ENCODE measurements around the gene GNLY.

Gene GNLY

DNA sequence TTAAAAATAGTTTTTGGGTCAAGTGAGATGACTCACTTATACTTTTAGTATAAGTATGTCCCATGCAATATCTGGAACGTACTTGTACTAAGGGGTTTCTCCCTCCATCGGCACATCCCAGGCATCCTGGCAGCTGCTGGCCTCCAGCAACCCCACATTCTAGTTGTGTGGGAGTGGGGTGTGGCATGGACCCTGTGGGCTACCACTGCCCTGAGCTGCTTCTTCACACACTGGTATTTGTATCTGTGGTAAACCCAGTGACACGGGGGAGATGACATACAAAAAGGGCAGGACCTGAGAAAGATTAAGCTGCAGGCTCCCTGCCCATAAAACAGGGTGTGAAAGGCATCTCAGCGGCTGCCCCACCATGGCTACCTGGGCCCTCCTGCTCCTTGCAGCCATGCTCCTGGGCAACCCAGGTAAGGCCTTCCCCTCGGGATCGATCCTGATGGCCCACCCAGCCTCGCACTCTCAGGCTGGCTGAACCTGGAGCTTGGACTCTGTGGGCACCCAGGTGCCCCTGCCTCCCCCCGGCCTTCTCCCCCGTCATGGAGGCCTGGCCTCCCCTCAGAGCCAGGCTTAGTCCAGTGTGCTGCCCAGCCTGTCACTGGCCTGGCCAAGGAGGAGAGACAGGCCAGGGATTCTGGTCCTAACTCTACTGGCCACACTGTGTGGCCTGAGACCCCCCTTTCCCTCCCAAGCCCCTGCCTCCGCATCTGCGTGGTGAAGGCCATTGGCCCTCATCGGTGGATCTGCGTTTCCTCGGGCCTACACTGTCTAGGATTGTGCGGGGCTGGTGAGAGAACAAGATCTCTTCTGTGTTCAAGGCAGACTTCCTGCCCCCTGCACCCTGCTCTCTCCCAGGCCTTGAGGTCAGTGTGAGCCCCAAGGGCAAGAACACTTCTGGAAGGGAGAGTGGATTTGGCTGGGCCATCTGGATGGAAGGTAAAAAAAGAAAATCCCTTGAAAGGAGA is at the start of gene GNLY:
Gene GNLY (plus strand): TSS at position 307 of the 974 bp plus-strand sequence. CDS start 61 bp downstream, at position 368.
- Histone ChIP-seq H3K27me3 (replicated peaks) (no peaks in the 10 kb centered on the region), H3K36me3 (replicated peaks) (no peaks in the 10 kb centered on the region), H3K27ac (no peak within 1 kb of the TSS), H3K4me3 (ENCODE audit: low read depth, low read length) (no peak within 1 kb of the TSS)
- in situ Hi-C loops (cut with HindIII; ENCODE audit: low pct_ligation_motif_present, low sequenced_read_pairs): no loop called here
- TF ChIP-seq, protein P1, sequence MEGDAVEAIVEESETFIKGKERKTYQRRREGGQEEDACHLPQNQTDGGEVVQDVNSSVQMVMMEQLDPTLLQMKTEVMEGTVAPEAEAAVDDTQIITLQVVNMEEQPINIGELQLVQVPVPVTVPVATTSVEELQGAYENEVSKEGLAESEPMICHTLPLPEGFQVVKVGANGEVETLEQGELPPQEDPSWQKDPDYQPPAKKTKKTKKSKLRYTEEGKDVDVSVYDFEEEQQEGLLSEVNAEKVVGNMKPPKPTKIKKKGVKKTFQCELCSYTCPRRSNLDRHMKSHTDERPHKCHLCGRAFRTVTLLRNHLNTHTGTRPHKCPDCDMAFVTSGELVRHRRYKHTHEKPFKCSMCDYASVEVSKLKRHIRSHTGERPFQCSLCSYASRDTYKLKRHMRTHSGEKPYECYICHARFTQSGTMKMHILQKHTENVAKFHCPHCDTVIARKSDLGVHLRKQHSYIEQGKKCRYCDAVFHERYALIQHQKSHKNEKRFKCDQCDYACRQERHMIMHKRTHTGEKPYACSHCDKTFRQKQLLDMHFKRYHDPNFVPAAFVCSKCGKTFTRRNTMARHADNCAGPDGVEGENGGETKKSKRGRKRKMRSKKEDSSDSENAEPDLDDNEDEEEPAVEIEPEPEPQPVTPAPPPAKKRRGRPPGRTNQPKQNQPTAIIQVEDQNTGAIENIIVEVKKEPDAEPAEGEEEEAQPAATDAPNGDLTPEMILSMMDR (IDR thresholded peaks at IDR 0.05; ENCODE audit: low read depth, low read length, missing control alignments): no peak
- no peak for DNase-seq

DNA sequence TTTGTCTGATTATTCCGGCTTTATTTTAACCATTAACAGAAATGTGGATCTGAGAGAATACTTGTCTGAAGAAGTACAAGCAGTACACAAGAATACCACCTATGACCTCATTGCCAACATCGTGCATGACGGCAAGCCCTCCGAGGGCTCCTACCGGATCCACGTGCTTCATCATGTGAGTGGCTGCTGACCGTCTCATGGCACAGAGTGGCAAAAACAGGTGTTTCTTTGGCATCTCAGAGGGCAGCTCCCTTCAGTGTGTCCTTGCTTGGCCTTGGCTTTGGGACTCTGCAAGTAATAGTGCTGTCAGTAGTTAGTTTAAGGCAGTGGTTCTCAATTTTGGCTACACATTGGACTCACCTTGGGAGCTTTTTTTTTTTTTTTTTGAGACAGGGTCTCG is 49.2 kb upstream of the GNLY start:
- no peak overlapping the region for H3K4me3 ChIP-seq (ENCODE audit: low read depth, low read length)
- H3K36me3 ChIP-seq (replicated peaks): peaks cover 83% of the 10 kb centered on the region
- TF ChIP-seq, protein P1 (IDR thresholded peaks at IDR 0.05; ENCODE audit: low read depth, low read length, missing control alignments): no peak
- in situ Hi-C loops (cut with HindIII; ENCODE audit: low pct_ligation_motif_present, low sequenced_read_pairs): no loop called here
- no peaks in the 10 kb centered on the region for H3K27me3 ChIP-seq (replicated peaks)
- no peak for DNase-seq
- H3K27ac ChIP-seq: no peak overlapping the region

DNA sequence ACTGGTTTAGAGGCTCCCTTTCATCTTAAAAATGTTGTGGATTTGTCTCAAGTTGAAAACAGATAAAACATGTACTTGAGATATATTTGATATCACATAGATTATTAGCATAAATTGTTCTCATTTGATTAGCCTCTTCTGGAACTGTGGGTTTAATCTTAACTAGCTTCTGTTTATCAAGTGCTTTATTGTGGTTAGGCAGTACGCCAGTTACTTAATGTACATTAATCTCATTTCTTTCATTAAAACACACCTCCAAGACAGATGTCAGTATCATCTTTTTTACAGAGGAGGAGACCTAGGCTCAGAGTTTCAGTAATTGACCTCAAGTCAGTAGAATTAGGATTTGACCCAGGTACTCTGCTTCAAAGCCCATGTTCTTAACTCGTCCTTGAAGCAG is 48.0 kb upstream of the GNLY start:
- no peak for DNase-seq
- TF ChIP-seq, protein P1 (IDR thresholded peaks at IDR 0.05; ENCODE audit: low read depth, low read length, missing control alignments): no peak
- Histone ChIP-seq H3K4me3 (ENCODE audit: low read depth, low read length) (no peak overlapping the region), H3K27me3 (replicated peaks) (no peaks in the 10 kb centered on the region), H3K27ac (no peak overlapping the region), H3K36me3 (replicated peaks) (peaks cover 74% of the 10 kb centered on the region)
- in situ Hi-C loops (cut with HindIII; ENCODE audit: low pct_ligation_motif_present, low sequenced_read_pairs): no loop called here

DNA sequence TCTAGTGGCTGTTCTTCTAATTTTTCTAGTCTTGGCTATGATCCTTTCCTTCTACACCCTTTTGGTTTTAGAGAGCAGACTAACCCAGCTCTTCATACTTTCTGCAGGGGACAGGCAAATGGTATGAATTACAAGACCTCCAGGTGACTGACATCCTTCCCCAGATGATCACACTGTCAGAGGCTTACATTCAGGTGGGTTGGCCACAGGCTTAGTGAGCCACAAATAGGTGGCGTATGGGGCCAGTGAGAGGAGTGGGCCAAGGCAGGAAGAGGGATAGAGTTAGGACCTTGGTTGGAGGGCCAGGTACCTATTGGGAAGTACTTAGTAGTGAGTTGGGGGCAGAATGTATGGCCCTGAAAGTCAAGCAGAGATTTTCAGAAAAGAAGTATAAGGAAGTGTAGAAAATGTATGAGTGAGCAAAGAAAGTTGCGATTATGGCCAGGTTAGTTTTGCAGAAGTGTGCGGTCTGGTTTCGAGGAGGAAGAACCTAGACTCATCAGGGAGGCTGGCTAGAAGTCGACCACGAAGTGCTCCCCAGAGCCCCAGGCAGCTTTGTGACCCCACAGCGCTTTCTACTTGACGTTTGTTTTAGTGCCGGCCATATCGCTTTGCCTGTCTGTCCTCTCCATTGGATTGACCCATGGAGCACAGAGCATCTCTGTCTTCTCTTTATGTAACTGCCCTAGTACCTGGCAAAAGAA is 46.2 kb upstream of the GNLY start:
- Histone ChIP-seq H3K4me3 (ENCODE audit: low read depth, low read length) (no peak overlapping the region), H3K27me3 (replicated peaks) (no peaks in the 10 kb centered on the region), H3K36me3 (replicated peaks) (peaks cover 71% of the 10 kb centered on the region), H3K27ac (no peak overlapping the region)
- in situ Hi-C loops (cut with HindIII; ENCODE audit: low pct_ligation_motif_present, low sequenced_read_pairs): no loop called here
- no peak for DNase-seq
- TF ChIP-seq, protein P1 (IDR thresholded peaks at IDR 0.05; ENCODE audit: low read depth, low read length, missing control alignments): no peak

DNA sequence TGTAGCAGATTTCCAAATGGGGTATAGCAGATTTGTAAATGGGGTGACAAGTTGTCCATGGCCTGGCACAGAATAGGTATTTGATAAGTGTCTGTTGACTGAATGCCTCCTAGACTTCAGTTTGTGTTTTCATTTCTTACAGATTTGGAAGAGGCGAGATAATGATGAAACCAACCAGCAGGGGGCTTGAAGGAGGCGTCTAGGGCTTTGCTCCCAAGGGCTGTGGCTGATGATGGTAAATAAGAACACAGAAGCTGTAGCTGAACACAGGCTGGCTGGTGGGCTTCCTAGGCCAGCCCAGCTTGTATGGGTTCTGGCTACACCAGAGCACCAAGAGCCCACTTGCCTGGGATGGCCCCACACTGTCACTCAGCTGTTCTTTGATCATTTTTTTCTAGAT is 45.5 kb upstream of the GNLY start:
- no peaks in the 10 kb centered on the region for H3K27me3 ChIP-seq (replicated peaks)
- no peak overlapping the region for H3K4me3 ChIP-seq (ENCODE audit: low read depth, low read length)
- in situ Hi-C loops (cut with HindIII; ENCODE audit: low pct_ligation_motif_present, low sequenced_read_pairs): no loop called here
- DNase-seq: peak; percentile 68
- peak overlapping the region; percentile 76 for H3K27ac ChIP-seq
- peaks cover 66% of the 10 kb centered on the region for H3K36me3 ChIP-seq (replicated peaks)
- TF ChIP-seq, protein P1 (IDR thresholded peaks at IDR 0.05; ENCODE audit: low read depth, low read length, missing control alignments): peak; percentile 81

All from brain microvascular endothelial cell (primary cell).